Measurements from ENCODE around the gene CYLD. TPM values are rescaled to one million over a fixed set of nuclear protein-coding genes. Genes with fewer than 3 reads are reported as not detected.
A peak's percentile ranks its signal among the peaks of the same experiment; 100 is the strongest.

The CYLD gene
- total and polyA plus RNA-seq, 2 donors (not counting 1 experiment from before 2014, with no cell fraction given) = 30.0 to 160 TPM

DNA sequence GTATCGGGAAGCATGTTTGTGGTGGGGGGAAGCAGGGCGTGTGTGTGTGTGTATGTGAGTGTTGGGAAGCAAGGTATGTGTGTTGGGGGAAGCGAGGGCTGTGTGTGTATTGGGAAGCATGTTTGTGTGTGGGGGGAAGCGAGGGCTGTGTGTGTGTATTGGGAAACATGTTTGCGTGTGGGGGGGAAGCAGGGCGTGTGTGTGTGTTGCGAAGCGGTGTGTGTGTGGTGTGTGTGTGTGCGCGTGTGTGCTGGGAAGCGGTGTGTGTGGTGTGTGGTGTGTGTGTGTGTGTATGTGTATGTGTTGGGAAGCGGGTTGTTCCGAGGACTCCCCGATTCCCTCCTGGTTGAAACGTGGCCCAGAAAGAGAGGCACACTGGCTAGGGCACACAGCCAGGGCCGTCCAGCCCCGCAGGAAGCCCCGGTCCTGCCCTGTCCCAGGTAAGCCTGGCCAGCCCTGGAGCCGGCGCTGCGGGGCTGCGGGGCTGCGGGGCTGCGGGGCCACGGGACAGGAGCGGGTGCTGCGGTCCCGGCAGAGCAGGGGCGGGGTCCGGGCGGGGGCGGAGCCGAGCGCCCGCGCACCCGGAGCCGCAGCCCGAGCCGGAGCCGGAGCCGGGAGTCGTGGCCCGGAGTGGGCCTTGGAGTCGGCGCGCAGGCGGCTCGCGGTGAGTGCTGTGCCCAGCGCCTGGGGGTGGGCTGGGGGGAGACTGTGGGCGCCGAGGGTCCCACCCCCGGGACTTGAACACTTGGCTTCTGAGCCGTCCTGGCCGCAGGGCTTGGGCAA is 48.7 kb upstream of the CYLD start, which contains the start of gene NOD2:
Gene NOD2, plus strand, starts transcription at position 608 of the 783 bp plus-strand sequence. CDS start 5,890 bp downstream, outside the sequence.
- H3K9me3 Mint-ChIP-seq (ENCODE audit: insufficient read depth) = no peaks in the 10 kb centered on the region
- H4K20me1 ChIP-seq (ENCODE audit: control insufficient read depth, insufficient read depth, low read length, poor library complexity, severe bottlenecking) = no peaks in the 10 kb centered on the region
- no peaks in the 10 kb centered on the region for H3K27me3 Mint-ChIP-seq
- ChIA-PET CTCF (interaction anchor here (1.8 kb wide), 1 partner anchor 10 kb away, joined by 6 read pairs; no protein-coding TSS in a partner anchor), POLR2A (no interaction called here)
- H3K4me3 ChIP-seq (ENCODE audit: control extremely low read depth in 1 of 5, extremely low read depth in 1 of 5, insufficient read depth in 1 of 5, low read depth in 2 of 5, low read length in 4 of 5) = peak within 1 kb of the TSS; percentile 35 to 61 (median 48)
- peak within 1 kb of the TSS; percentile 79 for H3K4me3 Mint-ChIP-seq
- H3K4me1 Mint-ChIP-seq = peaks cover 48% of the 10 kb centered on the region
- no peaks in the 10 kb centered on the region for H3K9me3 ChIP-seq (ENCODE audit: control extremely low read depth in 1 of 3, control insufficient read depth in 2 of 3, insufficient read depth in 1 of 3, low read length in 2 of 3)
- ATAC-seq (ENCODE audit: low read depth) = peak; percentile 44
- peak; percentile 46 for DNase-seq
- intact Hi-C loops (cut with micrococcal nuclease) = no loop called here
- peak within 1 kb of the TSS; percentile 33 for H3K27ac Mint-ChIP-seq
- H3K27ac ChIP-seq (ENCODE audit: low read length in 2 of 2) = no peak within 1 kb of the TSS
- H3K4me2 ChIP-seq (replicated peaks; ENCODE audit: low read depth, low read length, poor library complexity, severe bottlenecking) = peak within 1 kb of the TSS; percentile 82
- H3K79me2 ChIP-seq (ENCODE audit: control insufficient read depth, insufficient read depth, low read length) = no peaks in the 10 kb centered on the region
- peak within 1 kb of the TSS; percentile 68 for H2AFZ ChIP-seq (ENCODE audit: insufficient read depth, low read depth, low read length, poor library complexity, severe bottlenecking)
- TF ChIP-seq EZH2 (IDR thresholded peaks at IDR 0.05; ENCODE audit: borderline replicate concordance, insufficient read depth, low read depth, low read length, poor library complexity, severe bottlenecking) = no peak
- TF ChIP-seq, protein P1, sequence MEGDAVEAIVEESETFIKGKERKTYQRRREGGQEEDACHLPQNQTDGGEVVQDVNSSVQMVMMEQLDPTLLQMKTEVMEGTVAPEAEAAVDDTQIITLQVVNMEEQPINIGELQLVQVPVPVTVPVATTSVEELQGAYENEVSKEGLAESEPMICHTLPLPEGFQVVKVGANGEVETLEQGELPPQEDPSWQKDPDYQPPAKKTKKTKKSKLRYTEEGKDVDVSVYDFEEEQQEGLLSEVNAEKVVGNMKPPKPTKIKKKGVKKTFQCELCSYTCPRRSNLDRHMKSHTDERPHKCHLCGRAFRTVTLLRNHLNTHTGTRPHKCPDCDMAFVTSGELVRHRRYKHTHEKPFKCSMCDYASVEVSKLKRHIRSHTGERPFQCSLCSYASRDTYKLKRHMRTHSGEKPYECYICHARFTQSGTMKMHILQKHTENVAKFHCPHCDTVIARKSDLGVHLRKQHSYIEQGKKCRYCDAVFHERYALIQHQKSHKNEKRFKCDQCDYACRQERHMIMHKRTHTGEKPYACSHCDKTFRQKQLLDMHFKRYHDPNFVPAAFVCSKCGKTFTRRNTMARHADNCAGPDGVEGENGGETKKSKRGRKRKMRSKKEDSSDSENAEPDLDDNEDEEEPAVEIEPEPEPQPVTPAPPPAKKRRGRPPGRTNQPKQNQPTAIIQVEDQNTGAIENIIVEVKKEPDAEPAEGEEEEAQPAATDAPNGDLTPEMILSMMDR (IDR thresholded peaks at IDR 0.05) = no peak
- no peaks in the 10 kb centered on the region for H3K27me3 ChIP-seq (replicated peaks in 1 of 4; ENCODE audit: control extremely low read depth in 1 of 4, control insufficient read depth in 3 of 4, insufficient read depth in 4 of 4, low read length in 3 of 4)
- peak within 1 kb of the TSS; percentile 65 for H3K9ac ChIP-seq (ENCODE audit: low read length)
- no peaks in the 10 kb centered on the region for H3K36me3 ChIP-seq (replicated peaks in 1 of 2; ENCODE audit: control extremely low read depth in 1 of 2, control insufficient read depth in 1 of 2, extremely low read depth in 1 of 2, insufficient read depth in 2 of 2, low read length in 1 of 2)
- H3K4me1 ChIP-seq (ENCODE audit: control insufficient read depth in 2 of 2, insufficient read depth in 2 of 2, low read length in 2 of 2) = peaks cover 37 to 38% of the 10 kb centered on the region in 2 donors
- WGBS (ENCODE audit: insufficient coverage) = 16% methylated on average over 54 of the region's 56 CpGs

DNA sequence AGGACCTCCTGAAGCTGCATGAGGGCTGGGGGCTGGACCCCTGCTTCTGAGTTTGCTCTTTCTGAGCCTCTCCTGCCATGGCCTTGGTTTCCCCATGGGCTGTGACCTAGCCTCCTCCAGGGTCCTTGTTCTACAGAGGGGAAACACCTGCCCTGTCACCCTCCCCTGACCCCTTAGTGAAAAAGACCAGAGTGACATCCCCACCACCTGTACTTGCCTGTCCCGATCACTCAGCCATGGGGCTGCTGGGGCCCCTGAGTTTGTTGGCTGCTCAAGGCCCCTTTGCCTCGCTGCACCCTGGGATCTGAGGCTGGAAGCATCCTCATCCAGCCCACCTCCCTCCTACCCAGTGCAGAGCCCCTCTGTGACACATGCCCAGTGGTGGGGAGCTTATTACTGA is 47.7 kb upstream of the CYLD start:
- Histone ChIP-seq H3K27me3 (replicated peaks in 1 of 4; ENCODE audit: control extremely low read depth in 1 of 4, control insufficient read depth in 3 of 4, insufficient read depth in 4 of 4, low read length in 3 of 4) (no peaks in the 10 kb centered on the region), H3K4me3 (ENCODE audit: control extremely low read depth in 1 of 5, extremely low read depth in 1 of 5, insufficient read depth in 1 of 5, low read depth in 2 of 5, low read length in 4 of 5) (peak overlapping the region in 2 of 5 experiments; percentile 35 to 59), H2AFZ (ENCODE audit: insufficient read depth, low read depth, low read length, poor library complexity, severe bottlenecking) (no peak overlapping the region), H3K9me3 (ENCODE audit: control extremely low read depth in 1 of 3, control insufficient read depth in 2 of 3, insufficient read depth in 1 of 3, low read length in 2 of 3) (no peaks in the 10 kb centered on the region), H3K36me3 (replicated peaks in 1 of 2; ENCODE audit: control extremely low read depth in 1 of 2, control insufficient read depth in 1 of 2, extremely low read depth in 1 of 2, insufficient read depth in 2 of 2, low read length in 1 of 2) (no peaks in the 10 kb centered on the region), H3K27ac (ENCODE audit: low read length in 2 of 2) (no peak overlapping the region), H3K79me2 (ENCODE audit: control insufficient read depth, insufficient read depth, low read length) (no peaks in the 10 kb centered on the region), H3K9ac (ENCODE audit: low read length) (peak overlapping the region; percentile 65), H3K4me1 (ENCODE audit: control insufficient read depth in 2 of 2, insufficient read depth in 2 of 2, low read length in 2 of 2) (peaks cover 43 to 44% of the 10 kb centered on the region in 2 donors), H3K4me2 (replicated peaks; ENCODE audit: low read depth, low read length, poor library complexity, severe bottlenecking) (peak overlapping the region; percentile 82), H4K20me1 (ENCODE audit: control insufficient read depth, insufficient read depth, low read length, poor library complexity, severe bottlenecking) (no peaks in the 10 kb centered on the region)
- CTCF ChIA-PET = interaction anchor here (1.8 kb wide), 1 partner anchor 11 kb away, joined by 6 read pairs; no protein-coding TSS in a partner anchor
- no peak for DNase-seq
- Mint-ChIP-seq H3K4me3 (peak overlapping the region; percentile 79), H3K27ac (peak overlapping the region; percentile 7), H3K4me1 (peaks cover 57% of the 10 kb centered on the region), H3K27me3 (no peaks in the 10 kb centered on the region), H3K9me3 (ENCODE audit: insufficient read depth) (no peaks in the 10 kb centered on the region)
- ATAC-seq (ENCODE audit: low read depth) = no peak
- intact Hi-C loops (cut with micrococcal nuclease) = no loop called here
- POLR2A ChIA-PET = no interaction called here
- WGBS (ENCODE audit: insufficient coverage) = 26% methylated on average over 2 of the region's 2 CpGs
- TF ChIP-seq, protein P1 (IDR thresholded peaks at IDR 0.05) = no peak
- no peak for TF ChIP-seq EZH2 (IDR thresholded peaks at IDR 0.05; ENCODE audit: borderline replicate concordance, insufficient read depth, low read depth, low read length, poor library complexity, severe bottlenecking)
